Kidney epithelial cell (primary cell): Measurements from ENCODE around the gene PTTG1IP. TPM values are rescaled to one million over a fixed set of nuclear protein-coding genes. Genes with fewer than 3 reads are reported as not detected.

ENCODE experiments used
- DNase-seq: peaks from one replicate; pipeline ENCODE4 v3.0.0-alpha.2; 2010; ENCODE audit warnings: low read depth
- H3K27me3 ChIP-seq: 2 replicates; pipeline ENCODE4 v1.6.0; 2011; ENCODE audit warnings: low read length; ENCODE audit not compliant: control insufficient read depth, insufficient read depth
- H3K36me3 ChIP-seq: 2 replicates; pipeline ENCODE4 v1.5.1; 2011; ENCODE audit warnings: low read length; ENCODE audit not compliant: control insufficient read depth, insufficient read depth
- H3K4me3 ChIP-seq: 2 replicates; pipeline ENCODE4 v1.5.1; 2011; ENCODE audit warnings: low read depth, mild to moderate bottlenecking, control low read depth, low read length
- total RNA-seq: library from RNA; depleted of rRNA; stranded (reverse); fragments of >200 nt; gene quantifications from 2 replicates; pipeline ENCODE4 v1.2.3, GENCODE V29; 2015
- TF ChIP-seq, protein P1 (sequence below): IDR thresholded peaks from 2 replicates; pipeline ENCODE4 v1.5.1; 2011; ENCODE audit warnings: mild to moderate bottlenecking, moderate library complexity, low read length, control low read depth, inconsistent platforms; ENCODE audit not compliant: insufficient read depth, poor library complexity, severe bottlenecking

The PTTG1IP gene
- total RNA-seq, 1 donor from 2014 or later, result 538 TPM

DNA sequence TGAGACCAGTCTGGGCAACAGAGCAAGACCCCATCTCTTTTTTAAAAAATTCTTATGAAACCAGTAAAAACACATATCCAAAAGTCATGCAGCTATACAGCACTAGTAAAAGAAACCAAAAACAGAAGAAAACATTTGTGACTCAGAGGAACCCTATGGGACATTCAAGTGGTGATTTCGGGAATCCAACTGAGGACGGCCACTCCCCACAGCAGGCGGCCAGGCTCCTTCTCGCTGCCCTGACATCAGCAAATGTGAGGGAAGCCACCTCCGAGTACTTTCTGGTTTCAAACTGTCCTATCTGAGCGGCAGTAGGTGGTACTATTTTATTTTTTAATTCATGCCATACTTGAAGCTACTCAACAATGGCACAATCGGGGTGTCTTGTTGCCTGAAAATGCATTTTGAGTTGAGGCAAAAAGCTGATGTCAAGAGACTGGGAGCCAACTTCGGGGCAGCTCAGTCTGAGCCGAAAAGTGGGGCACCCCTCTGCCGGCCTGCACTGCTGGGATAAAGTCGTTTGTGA is 58.9 kb downstream of the PTTG1IP start:
- Histone ChIP-seq H3K27me3 (no peaks in the 10 kb centered on the region), H3K36me3 (no peaks in the 10 kb centered on the region), H3K4me3 (no peak overlapping the region)
- DNase-seq, result no peak
- TF ChIP-seq, protein P1, sequence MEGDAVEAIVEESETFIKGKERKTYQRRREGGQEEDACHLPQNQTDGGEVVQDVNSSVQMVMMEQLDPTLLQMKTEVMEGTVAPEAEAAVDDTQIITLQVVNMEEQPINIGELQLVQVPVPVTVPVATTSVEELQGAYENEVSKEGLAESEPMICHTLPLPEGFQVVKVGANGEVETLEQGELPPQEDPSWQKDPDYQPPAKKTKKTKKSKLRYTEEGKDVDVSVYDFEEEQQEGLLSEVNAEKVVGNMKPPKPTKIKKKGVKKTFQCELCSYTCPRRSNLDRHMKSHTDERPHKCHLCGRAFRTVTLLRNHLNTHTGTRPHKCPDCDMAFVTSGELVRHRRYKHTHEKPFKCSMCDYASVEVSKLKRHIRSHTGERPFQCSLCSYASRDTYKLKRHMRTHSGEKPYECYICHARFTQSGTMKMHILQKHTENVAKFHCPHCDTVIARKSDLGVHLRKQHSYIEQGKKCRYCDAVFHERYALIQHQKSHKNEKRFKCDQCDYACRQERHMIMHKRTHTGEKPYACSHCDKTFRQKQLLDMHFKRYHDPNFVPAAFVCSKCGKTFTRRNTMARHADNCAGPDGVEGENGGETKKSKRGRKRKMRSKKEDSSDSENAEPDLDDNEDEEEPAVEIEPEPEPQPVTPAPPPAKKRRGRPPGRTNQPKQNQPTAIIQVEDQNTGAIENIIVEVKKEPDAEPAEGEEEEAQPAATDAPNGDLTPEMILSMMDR, result no peak

DNA sequence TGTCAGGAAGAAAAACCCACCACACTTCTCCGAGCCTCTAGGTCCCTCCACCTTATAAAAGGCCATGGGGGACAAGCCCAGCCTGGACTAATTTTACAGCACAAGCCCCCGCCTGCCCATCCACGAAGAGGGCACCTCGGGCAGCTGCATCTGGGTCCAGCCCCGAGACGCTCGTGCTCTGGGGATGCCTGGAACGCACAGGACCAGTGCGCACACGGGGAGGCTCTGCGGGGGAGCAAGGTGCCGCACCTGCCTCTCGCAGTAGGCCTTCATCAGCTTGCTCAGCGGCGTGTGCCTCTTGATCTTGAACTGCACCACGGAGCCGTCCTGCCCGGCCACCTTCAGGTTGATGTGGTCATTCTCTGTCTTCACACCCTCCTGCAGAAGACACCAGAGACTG is 59.8 kb downstream of the PTTG1IP start:
- Histone ChIP-seq H3K4me3 (no peak overlapping the region), H3K36me3 (no peaks in the 10 kb centered on the region), H3K27me3 (no peaks in the 10 kb centered on the region)
- TF ChIP-seq, protein P1, result no peak
- DNase-seq, result no peak

DNA sequence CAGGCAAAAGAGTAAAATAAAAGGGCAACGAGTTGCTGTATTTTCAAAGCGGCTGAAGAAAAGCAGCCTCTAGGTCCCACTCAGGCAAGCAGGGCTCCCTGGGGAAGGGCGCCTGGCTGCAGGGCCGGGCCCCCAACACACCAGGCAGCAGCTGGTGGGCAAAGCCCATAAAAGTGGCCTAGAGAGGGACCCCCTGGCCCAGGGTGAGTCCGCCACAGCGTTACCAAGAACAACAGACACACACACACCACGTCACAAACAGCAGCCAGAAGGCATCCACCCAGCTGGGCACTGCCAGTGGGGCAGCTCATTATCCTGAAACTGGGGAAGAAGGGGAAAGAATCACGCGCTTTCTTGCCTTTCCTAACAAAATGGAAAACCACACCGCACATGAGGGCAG is 60.3 kb downstream of the PTTG1IP start:
- no peak overlapping the region for H3K4me3 ChIP-seq
- TF ChIP-seq, protein P1, result no peak
- no peak for DNase-seq
- H3K27me3 ChIP-seq, result no peaks in the 10 kb centered on the region
- H3K36me3 ChIP-seq, result no peaks in the 10 kb centered on the region

DNA sequence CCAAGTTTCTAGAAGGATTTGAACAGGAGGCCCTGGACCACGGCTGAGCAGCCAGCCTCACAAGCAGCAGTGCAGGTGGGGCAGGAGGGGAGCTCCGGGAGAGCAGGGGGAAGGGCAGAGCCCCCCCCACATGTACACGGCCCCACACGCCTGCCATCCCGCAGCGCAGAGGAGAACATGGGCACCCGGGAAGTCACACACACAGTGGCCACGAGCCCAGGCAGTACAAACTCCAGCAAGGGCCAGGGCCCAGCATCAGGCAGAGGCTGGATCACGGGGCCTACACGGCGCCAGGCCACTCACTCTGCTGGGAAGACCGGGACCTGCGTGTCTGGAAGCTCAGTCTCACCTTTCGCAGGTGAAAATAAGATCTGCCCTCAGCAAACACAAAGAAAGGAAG is 60.9 kb downstream of the PTTG1IP start:
- DNase-seq, result no peak
- no peaks in the 10 kb centered on the region for H3K36me3 ChIP-seq
- no peak overlapping the region for H3K4me3 ChIP-seq
- H3K27me3 ChIP-seq, result no peaks in the 10 kb centered on the region
- TF ChIP-seq, protein P1, result no peak

DNA sequence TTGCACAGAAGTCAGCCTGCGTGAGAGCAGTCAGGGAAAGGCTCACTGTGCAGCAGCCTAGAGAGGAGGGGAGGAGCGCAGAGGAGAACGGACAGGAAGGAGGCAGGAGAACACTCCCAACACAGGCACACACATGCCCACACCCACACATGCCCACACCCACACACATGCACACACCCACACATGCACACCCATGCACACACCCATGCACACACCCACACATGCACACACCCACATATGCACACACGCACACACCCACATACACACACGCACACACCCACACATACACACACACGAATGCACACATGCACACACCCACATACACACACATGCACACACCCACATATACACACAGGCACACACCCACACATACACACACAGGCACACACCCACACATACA is 62.7 kb downstream of the PTTG1IP start:
- TF ChIP-seq, protein P1, result no peak

DNA sequence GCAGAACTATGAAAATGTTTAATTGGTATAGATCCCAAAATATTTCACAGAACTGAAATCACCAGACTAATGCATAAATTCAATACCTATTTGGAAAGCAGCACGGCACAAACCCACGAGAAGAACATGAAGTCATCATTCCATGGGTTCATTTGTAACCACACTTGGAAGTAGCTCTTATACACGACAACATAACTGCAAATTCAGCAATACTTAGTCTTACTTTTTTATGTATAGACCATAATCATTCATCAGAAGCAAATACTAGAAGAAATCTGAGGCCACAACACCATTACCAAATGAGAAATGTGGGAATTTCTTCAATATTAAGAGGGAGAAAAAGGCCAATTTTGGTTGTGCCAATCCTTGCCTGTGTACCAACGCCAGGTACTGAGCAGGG is 67.6 kb downstream of the PTTG1IP start:
- Histone ChIP-seq H3K36me3 (no peaks in the 10 kb centered on the region), H3K27me3 (no peaks in the 10 kb centered on the region), H3K4me3 (no peak overlapping the region)
- no peak for DNase-seq
- TF ChIP-seq, protein P1, result no peak

More for the DNA sequence above, 62.7 kb downstream of the PTTG1IP start:
- Histone ChIP-seq H3K4me3 (no peak overlapping the region), H3K27me3 (no peaks in the 10 kb centered on the region), H3K36me3 (no peaks in the 10 kb centered on the region)
- no peak for DNase-seq
